ENCODE measurements around the gene MAGEB4.
"Not testable (repeated sequence)": the region's sequence is repeated elsewhere in the genome, so short reads cannot be mapped to it uniquely, and the experiment has no call there.

MAGEB4 gene

GRCh38 chrX:30241724-30242415, at the start of gene MAGEB4:
Gene MAGEB4 (plus strand): TSS chrX:30242000. CDS start chrX:30242136, 136 bp downstream.
- Histone ChIP-seq H3K9me3 (ENCODE audit: insufficient read depth, low read depth, low read length) (no peaks in the 10 kb centered on the region), H3K4me1 (ENCODE audit: insufficient read depth, low read length, poor library complexity, severe bottlenecking) (peaks cover 2% of the 10 kb centered on the region), H3K4me2 (ENCODE audit: low read depth, low read length, poor library complexity, severe bottlenecking) (no peak within 1 kb of the TSS), H3K9ac (ENCODE audit: low read depth, low read length, poor library complexity, severe bottlenecking) (no peak within 1 kb of the TSS), H3K36me3 (ENCODE audit: insufficient read depth, low read length) (no peaks in the 10 kb centered on the region), H3K9me2 (replicated peaks; ENCODE audit: low read depth, low read length) (no peaks in the 10 kb centered on the region), H3K27me3 (ENCODE audit: insufficient read depth, low read length, poor library complexity, severe bottlenecking) (no peaks in the 10 kb centered on the region), H3K79me2 (ENCODE audit: insufficient read depth, low read length) (no peaks in the 10 kb centered on the region), H3K4me3 (ENCODE audit: low read length, poor library complexity, severe bottlenecking) (no peak within 1 kb of the TSS), H2AFZ (ENCODE audit: low read length) (peak within 1 kb of the TSS; percentile 39; the same call in 1 of the 2 replicates), H4K20me1 (ENCODE audit: insufficient read depth, low read length, poor library complexity, severe bottlenecking) (no peaks in the 10 kb centered on the region), H3F3A (ENCODE audit: low read depth) (no peaks in the 10 kb centered on the region)
- no peak for TF ChIP-seq CTCF (conservative IDR thresholded peaks at IDR 0.05; ENCODE audit: low read length)
- TF ChIP-seq EZH2phosphoT487 (IDR thresholded peaks at IDR 0.05; ENCODE audit: borderline replicate concordance) = no peak

- not testable (repeated sequence) for H3K4me3 ChIP-seq (ENCODE audit: low read length, poor library complexity, severe bottlenecking); H4K20me1 ChIP-seq (ENCODE audit: insufficient read depth, low read length, poor library complexity, severe bottlenecking); H3K36me3 ChIP-seq (ENCODE audit: insufficient read depth, low read length); H3K4me1 ChIP-seq (ENCODE audit: insufficient read depth, low read length, poor library complexity, severe bottlenecking); H2AFZ ChIP-seq (ENCODE audit: low read length); H3K9me3 ChIP-seq (ENCODE audit: insufficient read depth, low read depth, low read length); H3K4me2 ChIP-seq (ENCODE audit: low read depth, low read length, poor library complexity, severe bottlenecking); H3K79me2 ChIP-seq (ENCODE audit: insufficient read depth, low read length); H3K9ac ChIP-seq (ENCODE audit: low read depth, low read length, poor library complexity, severe bottlenecking); H3F3A ChIP-seq (ENCODE audit: low read depth); H3K27me3 ChIP-seq (ENCODE audit: insufficient read depth, low read length, poor library complexity, severe bottlenecking); H3K9me2 ChIP-seq (replicated peaks; ENCODE audit: low read depth, low read length)
Observed at GRCh38 chrX:30193910-30194309, 47.9 kb upstream of the MAGEB4 start.

GRCh38 chrX:30196322-30196721, 45.5 kb upstream of the MAGEB4 start:
- H3K79me2 ChIP-seq (ENCODE audit: insufficient read depth, low read length) = no peaks in the 10 kb centered on the region
- H2AFZ ChIP-seq (ENCODE audit: low read length) = peak overlapping the region; percentile 73; the same call in 1 of the 2 replicates
- H3K9ac ChIP-seq (ENCODE audit: low read depth, low read length, poor library complexity, severe bottlenecking) = no peak overlapping the region
- H3K36me3 ChIP-seq (ENCODE audit: insufficient read depth, low read length) = no peaks in the 10 kb centered on the region
- H4K20me1 ChIP-seq (ENCODE audit: insufficient read depth, low read length, poor library complexity, severe bottlenecking) = no peaks in the 10 kb centered on the region
- no peaks in the 10 kb centered on the region for H3K27me3 ChIP-seq (ENCODE audit: insufficient read depth, low read length, poor library complexity, severe bottlenecking)
- H3K4me1 ChIP-seq (ENCODE audit: insufficient read depth, low read length, poor library complexity, severe bottlenecking) = no peaks in the 10 kb centered on the region
- no peaks in the 10 kb centered on the region for H3F3A ChIP-seq (ENCODE audit: low read depth)
- TF ChIP-seq CTCF (conservative IDR thresholded peaks at IDR 0.05; ENCODE audit: low read length) = peak; percentile 61
- no peak for TF ChIP-seq EZH2phosphoT487 (IDR thresholded peaks at IDR 0.05; ENCODE audit: borderline replicate concordance)
- H3K4me2 ChIP-seq (ENCODE audit: low read depth, low read length, poor library complexity, severe bottlenecking) = peak overlapping the region; percentile 27
- no peaks in the 10 kb centered on the region for H3K9me2 ChIP-seq (replicated peaks; ENCODE audit: low read depth, low read length)
- no peak overlapping the region for H3K4me3 ChIP-seq (ENCODE audit: low read length, poor library complexity, severe bottlenecking)
- no peaks in the 10 kb centered on the region for H3K9me3 ChIP-seq (ENCODE audit: insufficient read depth, low read depth, low read length)

GRCh38 chrX:30212172-30212571, 29.6 kb upstream of the MAGEB4 start:
- Histone ChIP-seq H3K27me3 (ENCODE audit: insufficient read depth, low read length, poor library complexity, severe bottlenecking) (no peaks in the 10 kb centered on the region), H3K79me2 (ENCODE audit: insufficient read depth, low read length) (no peaks in the 10 kb centered on the region), H2AFZ (ENCODE audit: low read length) (no peak overlapping the region), H3F3A (ENCODE audit: low read depth) (no peaks in the 10 kb centered on the region), H3K36me3 (ENCODE audit: insufficient read depth, low read length) (no peaks in the 10 kb centered on the region), H3K4me1 (ENCODE audit: insufficient read depth, low read length, poor library complexity, severe bottlenecking) (peaks cover 7% of the 10 kb centered on the region), H3K4me3 (ENCODE audit: low read length, poor library complexity, severe bottlenecking) (no peak overlapping the region), H3K4me2 (ENCODE audit: low read depth, low read length, poor library complexity, severe bottlenecking) (no peak overlapping the region), H3K9ac (ENCODE audit: low read depth, low read length, poor library complexity, severe bottlenecking) (no peak overlapping the region), H3K9me3 (ENCODE audit: insufficient read depth, low read depth, low read length) (no peaks in the 10 kb centered on the region), H3K9me2 (replicated peaks; ENCODE audit: low read depth, low read length) (no peaks in the 10 kb centered on the region), H4K20me1 (ENCODE audit: insufficient read depth, low read length, poor library complexity, severe bottlenecking) (no peaks in the 10 kb centered on the region)
- no peak for TF ChIP-seq EZH2phosphoT487 (IDR thresholded peaks at IDR 0.05; ENCODE audit: borderline replicate concordance)
- TF ChIP-seq CTCF (conservative IDR thresholded peaks at IDR 0.05; ENCODE audit: low read length) = no peak
